B cell (primary cell): ENCODE data around the gene PDLIM7. TPM values are rescaled to one million over a fixed set of nuclear protein-coding genes. Genes with fewer than 3 reads are reported as not detected.

Source experiments
- ATAC-seq: fragments of 200-7000 bp; cut with Tn5 transposase; one replicate; pipeline ENCODE4 v1.10.0; 2021; ENCODE audit warnings: low read depth, mild to moderate bottlenecking, moderate number of reproducible peaks, moderate library complexity
- CTCF ChIA-PET: fragments of 350-600 bp; sonication (Branson Sonifier 250); formaldehyde crosslinking; loops from one replicate; lab custom pipeline; 2021; ENCODE audit warnings: antibody characterized with exemption, inconsistent platforms; lab: Charles Lee
- POLR2A ChIA-PET: fragments of 350-600 bp; sonication (Branson Sonifier 250); formaldehyde crosslinking; loops from one replicate; lab custom pipeline; 2021; ENCODE audit warnings: antibody characterized with exemption; lab: Charles Lee
- DNase-seq: peaks from one replicate; pipeline ENCODE4 v3.0.0; 2013
- H2AFZ ChIP-seq: 2 replicates; pipeline ENCODE4 v1.6.1; 2012; ENCODE audit warnings: mild to moderate bottlenecking, low read depth, low read length; ENCODE audit not compliant: insufficient read depth, poor library complexity, severe bottlenecking
- H3K27ac ChIP-seq, 2 donors: 1 replicate in 1 of 2; 2 replicates in 1 of 2; pipeline ENCODE4 v1.5.1; 2012 to 2013; ENCODE audit warnings: low read length in 2 of 2, mild to moderate bottlenecking in 2 of 2, moderate library complexity in 1 of 2
- H3K27me3 ChIP-seq, 4 experiments: fragments of 200-600 bp in 1 of 4; sonication (generic) in 1 of 4; replicated peaks in 1 of 4; 1 replicate in 2 of 4; 2 replicates in 2 of 4; pipeline versions ENCODE4 v1.6.1 to v1.7.0; 2013 to 2016; ENCODE audit warnings: low read length in 3 of 4, mild to moderate bottlenecking in 2 of 4, mixed read lengths in 1 of 4, moderate library complexity in 1 of 4; ENCODE audit not compliant: insufficient read depth in 4 of 4, control insufficient read depth in 3 of 4; ENCODE audit errors: control extremely low read depth in 1 of 4
- H3K36me3 ChIP-seq, 2 experiments: replicated peaks in 1 of 2; 1 replicate in 1 of 2; 2 replicates in 1 of 2; pipeline versions ENCODE4 v1.6.1 to v1.7.1; 2013; ENCODE audit warnings: low read length in 1 of 2; ENCODE audit not compliant: insufficient read depth in 2 of 2, control insufficient read depth in 1 of 2; ENCODE audit errors: control extremely low read depth in 1 of 2, extremely low read depth in 1 of 2
- H3K4me1 ChIP-seq, 2 donors: fragments of 200-600 bp in 1 of 2; sonication (generic) in 1 of 2; 1 replicate in 1 of 2; 2 replicates in 1 of 2; pipeline versions ENCODE4 v1.5.1 to v1.6.1; 2013 to 2017; ENCODE audit warnings: low read length in 2 of 2; ENCODE audit not compliant: control insufficient read depth in 2 of 2, insufficient read depth in 2 of 2
- H3K4me2 ChIP-seq: replicated peaks from 2 replicates; pipeline ENCODE3; 2012; ENCODE audit warnings: mild to moderate bottlenecking, low read depth, low read length; ENCODE audit not compliant: poor library complexity, severe bottlenecking
- H3K4me3 ChIP-seq, 5 experiments: fragments of 200-600 bp in 1 of 5; sonication (generic) in 1 of 5; 1 replicate in 3 of 5; 2 replicates in 2 of 5; pipeline versions ENCODE4 v1.5.1 to v1.7.0; 2011 to 2016; ENCODE audit warnings: low read length in 4 of 5, mild to moderate bottlenecking in 4 of 5, low read depth in 2 of 5, control low read depth in 1 of 5, moderate library complexity in 1 of 5; ENCODE audit not compliant: insufficient read depth in 1 of 5; ENCODE audit errors: control extremely low read depth in 1 of 5, extremely low read depth in 1 of 5
- H3K79me2 ChIP-seq: fragments of 200-600 bp; sonication (generic); one replicate; pipeline ENCODE4 v1.6.0; 2016; ENCODE audit warnings: low read length; ENCODE audit not compliant: control insufficient read depth, insufficient read depth
- H3K9ac ChIP-seq: fragments of 200-600 bp; sonication (generic); 2 replicates; pipeline ENCODE4 v1.6.1; 2017; ENCODE audit warnings: mild to moderate bottlenecking, low read length, moderate library complexity
- H3K9me3 ChIP-seq, 3 donors: one replicate each; pipeline versions ENCODE4 v1.6.1 to v1.7.1; 2013; ENCODE audit warnings: low read length in 2 of 3; ENCODE audit not compliant: control insufficient read depth in 2 of 3, insufficient read depth in 1 of 3; ENCODE audit errors: control extremely low read depth in 1 of 3
- H4K20me1 ChIP-seq: 2 replicates; pipeline ENCODE4 v1.6.0; 2012; ENCODE audit warnings: mild to moderate bottlenecking, low read length; ENCODE audit not compliant: insufficient read depth, control insufficient read depth, poor library complexity, severe bottlenecking
- H3K27ac Mint-ChIP-seq: one replicate; pipeline ENCODE4 v1.8.0; 2021; ENCODE audit warnings: mixed read lengths
- H3K27me3 Mint-ChIP-seq: one replicate; pipeline ENCODE4 v1.8.0; 2021; ENCODE audit warnings: mixed read lengths
- H3K4me1 Mint-ChIP-seq: one replicate; pipeline ENCODE4 v1.8.0; 2021; ENCODE audit warnings: mixed read lengths
- H3K4me3 Mint-ChIP-seq: one replicate; pipeline ENCODE4 v1.8.0; 2021; ENCODE audit warnings: mixed read lengths
- H3K9me3 Mint-ChIP-seq: one replicate; pipeline ENCODE4 v1.8.0; 2022; ENCODE audit warnings: mixed read lengths; ENCODE audit not compliant: insufficient read depth
- CTCF ChIP-seq: fragments of 200-600 bp; IDR thresholded peaks from one replicate; pipeline ENCODE4 v1.8.0; 2022; ENCODE audit warnings: antibody characterized with exemption, mild to moderate bottlenecking
- EZH2 ChIP-seq: IDR thresholded peaks from 2 replicates; pipeline ENCODE4 v1.6.1; 2012; ENCODE audit warnings: borderline replicate concordance, low read depth, mild to moderate bottlenecking, moderate library complexity, low read length; ENCODE audit not compliant: insufficient read depth, poor library complexity, severe bottlenecking
- WGBS: methylation state at CpG from one replicate; pipeline ENCODE4 v1.1.5; 2013; ENCODE audit warnings: missing lambda C conversion rate; ENCODE audit not compliant: insufficient coverage; 5-methylcytosine and 5-hydroxymethylcytosine counted together
- intact Hi-C: fragments of 100-400 bp; cut with micrococcal nuclease; formaldehyde crosslinking; loops from one replicate; pipeline ENCODE4 v1.10.0; 2022
- polyA plus RNA-seq: library from polyadenylated mRNA; depleted of rRNA; stranded (reverse); fragments of >200 nt; gene quantifications from 2 replicates; pipeline ENCODE4 v1.2.3, GENCODE V29; 2012
- total RNA-seq, 2 donors: library from RNA; stranded (reverse); fragments of 120-200 nt in 1 of 2; gene quantifications; 1 replicate in 1 of 2; 2 replicates in 1 of 2; pipeline versions ENCODE4 v1.2.3 to v1.2.4, GENCODE V29; 2013 to 2022

PDLIM7 gene
- total and polyA plus RNA-seq, 2 donors (not counting 1 experiment from before 2014, with no cell fraction given): 23.9 to 25.8 TPM

DNA sequence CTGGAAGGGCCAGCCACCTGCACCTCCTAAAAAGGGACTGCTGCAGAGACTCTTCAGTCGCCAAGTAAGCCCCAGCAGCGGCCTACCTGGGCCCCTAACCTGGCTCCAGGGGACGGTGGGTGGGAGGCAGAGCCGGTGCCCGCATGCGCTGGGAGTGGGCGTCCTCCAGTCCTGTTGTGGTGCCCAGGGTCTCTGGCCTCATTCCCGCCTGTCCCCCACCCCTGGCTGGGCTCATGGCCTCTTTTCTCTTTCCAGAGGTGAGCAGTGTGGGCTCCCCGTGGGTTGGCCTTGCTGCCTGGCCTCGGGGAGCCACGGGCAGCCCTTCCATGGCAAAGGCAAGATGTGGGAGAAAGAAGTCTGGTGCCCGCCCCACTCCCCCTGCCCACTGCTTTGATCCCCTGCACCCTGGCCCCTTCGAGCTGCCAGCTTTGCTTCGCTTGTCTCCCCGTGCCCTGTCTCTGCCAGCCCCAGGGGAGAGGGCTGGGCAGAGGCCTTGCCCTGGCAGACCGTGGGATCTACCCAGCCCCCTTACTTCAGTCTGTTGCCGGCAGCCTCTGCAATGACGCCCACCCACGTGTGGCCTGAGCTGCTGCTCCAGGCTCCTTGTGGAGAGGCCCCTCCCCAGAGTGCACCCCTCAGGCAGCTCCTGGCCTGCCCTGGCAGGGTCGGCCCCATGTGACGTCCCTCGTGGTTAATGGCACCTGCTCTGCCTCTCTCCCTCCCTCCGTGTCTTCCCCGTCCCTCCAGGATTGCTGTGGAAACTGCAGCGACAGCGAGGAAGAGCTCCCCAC is 56.2 kb downstream of the PDLIM7 start:
- peaks cover 17 to 22% of the 10 kb centered on the region in 2 donors for H3K4me1 ChIP-seq
- peaks cover 16% of the 10 kb centered on the region for H3K79me2 ChIP-seq
- POLR2A ChIA-PET: interaction anchor here (10.8 kb wide), 1 partner anchor 10 kb away, joined by 103 read pairs; no protein-coding TSS in a partner anchor
- DNase-seq (no peak), ATAC-seq (no peak)
- H3K27me3 Mint-ChIP-seq: no peaks in the 10 kb centered on the region
- no peak overlapping the region for H3K4me2 ChIP-seq
- H4K20me1 ChIP-seq: peaks cover 87% of the 10 kb centered on the region
- no peak overlapping the region for H3K4me3 Mint-ChIP-seq
- H3K4me3 ChIP-seq: no peak overlapping the region
- no peak overlapping the region for H3K9ac ChIP-seq
- H3K27me3 ChIP-seq: no peaks in the 10 kb centered on the region
- CTCF ChIA-PET: interaction anchor here (1.2 to 21.3 kb wide), 4 partner anchors 12 to 36 kb away, joined by 3 to 628 read pairs (median 102); partner anchors contain the start of genes F12, GRK6 and PFN3
- H2AFZ ChIP-seq: no peak overlapping the region
- H3K36me3 ChIP-seq: peaks cover 4 to 66% of the 10 kb centered on the region in 2 experiments
- no peak overlapping the region for H3K27ac Mint-ChIP-seq
- no peaks in the 10 kb centered on the region for H3K9me3 ChIP-seq
- peaks cover 36% of the 10 kb centered on the region for H3K4me1 Mint-ChIP-seq
- 91% methylated on average over 23 of the region's 26 CpGs for WGBS
- no peak overlapping the region for H3K27ac ChIP-seq
- TF ChIP-seq EZH2 (no peak), CTCF (no peak)
- H3K9me3 Mint-ChIP-seq: no peaks in the 10 kb centered on the region
- intact Hi-C loops: no loop called here
